GM19468 (cell line): ENCODE data around the gene ADCY2.

ENCODE experiments used
- ATAC-seq: cut with Tn5 transposase; IDR thresholded peaks from one replicate; pipeline ENCODE4 v1.9.1; 2021; ENCODE audit warnings: mild to moderate bottlenecking, moderate library complexity, moderate number of reproducible peaks; ENCODE audit not compliant: unreplicated experiment; ENCODE audit errors: extremely low read depth

Gene ADCY2

DNA sequence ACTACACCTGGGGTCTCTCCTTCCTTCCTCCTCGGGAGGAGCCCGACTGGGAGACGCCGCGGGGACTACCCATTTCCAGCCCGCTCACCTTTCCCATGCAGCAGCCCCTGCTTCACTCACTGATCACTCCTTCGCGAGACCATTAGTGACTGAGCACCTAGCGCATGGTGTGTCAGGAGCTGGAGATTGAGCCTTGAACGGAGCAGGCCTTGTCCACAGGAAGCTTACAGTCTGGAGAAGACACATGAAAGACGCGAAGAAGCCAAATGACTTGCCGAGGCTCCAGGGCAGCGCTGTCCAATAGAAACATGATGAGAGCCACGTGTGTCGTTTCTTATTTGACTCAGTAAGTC is 455.3 kb downstream of the ADCY2 start:
- no peak for ATAC-seq

DNA sequence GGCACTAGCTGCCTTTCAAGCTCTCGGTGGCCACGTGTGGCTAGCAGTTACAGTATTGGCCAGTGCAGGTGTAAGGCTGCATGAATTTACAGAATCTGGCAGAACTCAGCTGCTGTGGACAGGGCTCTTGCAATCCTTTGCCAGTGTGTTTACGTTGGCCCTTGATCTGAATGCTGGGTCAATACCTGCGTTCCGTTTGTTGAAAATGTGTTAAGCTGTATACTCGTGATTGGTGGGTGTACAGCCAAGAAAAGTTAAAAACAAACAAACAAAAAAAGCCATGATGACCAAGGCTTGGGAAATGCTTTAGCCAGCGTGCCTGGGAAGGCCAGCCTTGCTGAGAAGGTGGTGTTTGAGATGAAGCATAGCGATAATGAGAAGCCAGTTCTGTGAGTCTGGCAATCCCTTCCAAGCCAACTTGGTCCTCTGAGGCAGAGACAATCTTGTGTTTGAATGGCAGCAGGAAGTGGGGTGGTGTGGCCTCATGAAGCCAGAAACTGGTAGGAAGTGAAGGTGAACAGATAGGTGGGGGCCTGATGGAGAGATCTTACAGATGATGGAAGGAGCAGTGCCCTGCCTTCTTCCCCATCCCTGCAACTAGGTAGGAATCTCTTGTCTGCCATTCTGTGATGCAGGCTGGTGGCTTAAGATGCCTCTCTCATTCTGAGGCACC is 455.8 kb downstream of the ADCY2 start:
- ATAC-seq = no peak

DNA sequence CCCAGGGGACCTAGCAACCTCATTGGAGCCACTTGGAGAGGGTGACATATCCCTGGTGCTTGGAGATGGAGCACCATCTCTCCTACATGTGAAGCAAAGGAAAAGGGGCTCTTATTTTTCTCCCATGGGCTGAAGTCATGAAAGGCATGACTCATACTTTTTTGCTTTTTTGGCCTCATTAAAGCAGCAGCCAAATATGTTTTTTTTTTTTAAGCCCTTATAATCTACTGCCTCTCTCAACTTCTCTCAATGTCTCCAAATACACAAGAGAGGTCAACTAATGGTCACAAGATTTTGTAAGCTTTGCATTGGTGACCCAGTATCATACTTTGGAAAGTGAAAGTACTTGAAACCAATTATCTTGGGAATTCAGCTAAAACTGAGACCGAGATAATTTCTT is 456.6 kb downstream of the ADCY2 start:
- ATAC-seq = no peak

DNA sequence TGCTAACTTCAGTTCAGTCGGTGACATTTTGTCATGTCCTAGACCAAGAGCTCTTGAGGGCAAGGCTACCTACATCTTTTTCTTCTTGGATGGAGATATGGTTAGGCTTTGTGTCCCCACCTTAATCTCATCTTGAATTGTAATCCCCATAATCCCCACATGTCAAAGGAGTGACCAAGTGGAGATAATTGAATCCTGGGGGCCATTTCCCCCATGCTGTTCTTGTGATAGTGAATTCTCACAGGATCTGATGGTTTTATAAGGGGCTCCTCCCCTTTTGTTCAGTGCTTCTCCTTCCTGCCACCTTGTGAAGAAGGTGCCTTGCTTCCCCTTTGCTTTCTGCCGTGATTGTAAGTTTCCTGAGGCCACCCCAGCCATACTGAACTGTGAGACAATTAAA is 457.1 kb downstream of the ADCY2 start:
- ATAC-seq = no peak

DNA sequence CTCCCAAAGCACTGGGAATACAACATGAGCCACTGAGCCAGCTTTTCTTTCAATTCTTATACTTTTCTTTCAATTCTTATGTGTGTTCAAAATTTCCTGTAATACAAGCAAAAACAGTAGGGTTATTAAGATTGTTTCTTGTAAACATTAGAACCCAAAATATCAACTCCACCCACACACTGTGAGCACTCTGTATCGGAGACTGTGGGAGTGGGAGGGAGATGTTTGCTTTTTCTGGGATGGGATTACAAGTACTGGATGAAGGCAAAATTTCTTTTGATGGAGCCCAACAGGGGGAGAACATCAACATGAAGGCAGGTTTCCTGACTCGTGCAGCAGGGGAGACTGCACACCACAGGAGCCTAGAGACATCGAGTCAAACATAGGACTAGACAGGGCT is 459.7 kb downstream of the ADCY2 start:
- ATAC-seq = no peak

DNA sequence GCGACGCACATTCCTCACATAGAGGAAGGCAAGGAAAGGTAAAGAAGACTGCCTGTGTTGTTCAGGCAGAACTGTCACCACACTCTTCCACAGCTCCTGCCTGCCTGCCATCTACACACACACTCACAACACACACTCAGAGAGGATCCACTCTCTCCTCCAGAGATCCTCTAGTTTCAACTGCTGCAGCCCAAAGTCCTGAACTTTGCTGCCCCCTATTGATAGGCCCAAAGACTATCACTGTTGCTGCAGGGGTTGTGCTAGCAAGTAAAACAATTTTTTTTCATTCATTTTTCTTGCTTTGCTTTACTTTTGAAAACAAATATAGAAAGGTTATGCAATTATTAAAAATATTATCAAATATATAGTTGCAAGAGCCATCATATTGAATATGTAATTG is 460.9 kb downstream of the ADCY2 start:
- ATAC-seq = no peak

DNA sequence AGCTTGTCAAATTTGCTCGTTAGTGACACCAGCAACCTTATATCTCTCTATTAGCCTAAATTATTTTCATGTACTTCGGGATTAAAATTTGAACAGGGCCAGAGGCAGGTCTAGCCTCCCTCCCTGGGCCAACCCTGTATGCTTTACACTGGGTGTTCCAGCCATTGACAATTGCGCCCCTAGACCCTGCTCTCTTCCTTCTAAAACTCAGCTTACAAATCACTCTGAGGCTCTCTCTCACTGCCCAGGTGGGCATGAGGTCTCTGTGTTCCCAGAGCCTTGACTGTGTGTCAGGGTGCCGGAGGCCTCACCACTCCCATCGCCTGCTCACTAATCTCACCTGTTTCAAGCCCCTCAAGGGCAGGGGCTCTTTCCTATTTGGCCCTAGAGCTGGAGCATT is 461.4 kb downstream of the ADCY2 start:
- ATAC-seq = no peak

DNA sequence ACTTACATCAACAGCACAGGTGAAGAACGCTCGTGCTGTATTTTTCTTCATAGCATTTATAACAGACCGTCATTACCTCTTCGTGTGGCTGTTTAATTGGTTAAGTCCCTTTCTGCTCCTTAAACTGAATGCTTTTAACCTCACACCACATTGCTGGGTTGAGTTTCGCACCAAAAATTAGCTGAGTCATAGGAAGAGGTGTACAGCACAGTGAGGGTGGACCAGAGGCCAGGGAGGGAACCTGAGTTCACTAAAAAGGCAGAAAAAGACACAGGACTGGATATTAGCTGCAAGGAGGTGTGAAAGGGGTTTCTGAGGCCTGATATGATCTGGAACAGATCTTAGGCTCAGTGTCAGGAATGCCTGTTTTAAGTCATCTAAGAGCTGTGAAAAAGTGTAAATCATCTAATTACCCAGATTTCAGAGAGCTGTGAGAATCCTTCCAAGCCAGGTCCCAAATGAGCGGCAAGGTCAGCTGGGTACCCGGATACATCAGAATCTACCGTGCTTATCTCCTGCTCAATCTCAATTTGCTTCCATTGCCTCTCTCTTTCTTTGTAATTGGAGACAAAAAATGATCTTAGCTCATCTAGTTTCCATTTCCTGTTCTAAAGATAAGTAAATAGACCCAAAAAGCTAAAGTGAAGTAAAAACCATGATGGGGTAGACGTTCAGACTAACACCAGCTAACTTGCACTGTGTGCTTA is 462.1 kb downstream of the ADCY2 start:
- no peak for ATAC-seq

DNA sequence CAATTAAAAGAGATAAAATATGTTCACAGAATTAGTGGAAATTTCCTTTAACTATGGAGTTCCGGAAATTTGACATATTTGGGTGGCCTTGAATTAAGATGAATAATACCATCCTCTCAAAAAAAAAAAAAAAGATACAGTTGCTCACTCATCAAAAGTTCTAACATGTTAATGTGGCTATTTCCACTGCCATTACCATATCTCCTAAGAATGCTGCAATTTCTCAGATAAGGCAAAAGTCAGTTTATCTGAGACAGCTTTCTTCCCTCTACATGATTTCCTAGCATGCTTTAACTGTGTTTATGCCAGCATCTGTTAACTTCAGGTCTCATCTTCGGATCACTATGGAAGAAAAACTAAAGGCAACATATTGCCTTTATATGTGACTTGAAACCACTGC is 470.3 kb downstream of the ADCY2 start:
- ATAC-seq = no peak

DNA sequence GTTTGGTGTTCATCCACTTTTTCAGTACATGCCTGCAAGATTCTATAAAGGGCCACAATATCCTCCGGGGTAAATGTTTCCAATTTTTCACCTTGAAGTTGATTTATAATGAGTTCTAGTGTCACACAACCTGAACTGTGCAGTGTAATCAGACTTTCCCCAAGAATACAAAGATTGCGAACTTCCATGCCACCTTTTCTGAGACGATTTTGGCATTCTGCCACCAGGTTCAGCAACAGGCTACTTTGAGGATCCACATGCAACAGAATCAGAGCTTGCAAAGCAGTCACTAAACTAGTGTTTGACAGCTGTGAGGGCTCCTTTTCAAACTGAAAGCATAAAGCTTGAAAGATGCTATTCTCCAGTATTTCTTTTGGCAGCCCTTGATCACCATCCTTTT is 471.3 kb downstream of the ADCY2 start:
- no peak for ATAC-seq

DNA sequence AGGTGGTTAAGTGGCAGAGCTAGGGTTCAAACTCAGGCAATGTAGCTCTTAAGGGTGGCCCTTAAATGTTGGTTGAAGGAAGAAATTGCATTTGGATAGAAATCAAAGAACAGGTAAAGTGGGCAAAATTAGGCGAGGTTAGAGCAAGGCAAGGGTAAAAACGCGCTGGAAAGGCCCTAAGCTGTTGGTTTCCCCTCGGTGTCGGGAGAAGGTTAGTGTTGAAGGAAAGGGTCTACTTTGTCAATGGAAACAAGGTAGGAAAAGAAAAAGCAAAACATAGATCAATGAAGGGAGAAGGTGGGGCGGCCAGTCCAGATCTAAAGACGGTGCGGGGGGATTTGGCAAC is 472.5 kb downstream of the ADCY2 start:
- no peak for ATAC-seq

DNA sequence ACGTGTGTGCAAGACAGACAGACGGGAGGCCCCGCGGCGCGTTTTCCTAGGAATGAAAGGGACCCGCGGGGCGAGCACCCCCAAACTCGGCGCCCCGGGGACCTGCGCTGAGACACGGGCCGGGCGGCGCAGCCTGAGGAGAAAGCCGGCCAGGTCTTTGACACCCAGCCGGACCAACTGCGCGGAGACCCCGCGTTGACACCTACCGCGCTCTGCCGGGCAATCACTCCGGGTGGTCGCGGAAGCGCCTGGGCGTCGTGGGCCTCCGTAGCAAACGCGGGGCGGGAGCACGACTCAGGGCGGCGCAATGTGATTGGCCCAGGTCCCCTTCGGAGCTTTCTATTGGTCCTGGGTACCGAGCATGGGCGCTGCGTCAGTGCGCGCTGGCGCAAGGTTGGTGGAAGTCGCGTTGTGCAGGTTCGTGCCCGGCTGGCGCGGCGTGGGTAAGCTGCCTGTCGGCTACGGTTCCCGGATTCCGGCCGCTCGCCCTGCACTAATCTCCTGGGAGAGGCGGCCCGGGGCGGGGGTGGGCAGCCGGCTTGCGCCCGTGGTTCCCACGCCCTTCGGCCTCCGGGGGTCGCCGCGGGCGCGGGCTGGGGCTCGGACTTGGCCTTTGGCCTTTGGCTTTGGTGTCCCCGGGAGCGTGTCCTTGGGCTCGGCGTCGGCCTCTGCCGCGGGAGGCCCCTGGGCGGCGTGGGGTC is 473.0 kb downstream of the ADCY2 start, which contains the start of the genes FASTKD3 and MTRR:
FASTKD3 (minus strand) TSS at position 259 of the 701 bp plus-strand sequence. CDS start 948 bp downstream, outside the sequence.
MTRR (plus strand) TSS at position 376 of the 701 bp plus-strand sequence. CDS start 1,647 bp downstream, outside the sequence.
- peak; percentile 96 for ATAC-seq

DNA sequence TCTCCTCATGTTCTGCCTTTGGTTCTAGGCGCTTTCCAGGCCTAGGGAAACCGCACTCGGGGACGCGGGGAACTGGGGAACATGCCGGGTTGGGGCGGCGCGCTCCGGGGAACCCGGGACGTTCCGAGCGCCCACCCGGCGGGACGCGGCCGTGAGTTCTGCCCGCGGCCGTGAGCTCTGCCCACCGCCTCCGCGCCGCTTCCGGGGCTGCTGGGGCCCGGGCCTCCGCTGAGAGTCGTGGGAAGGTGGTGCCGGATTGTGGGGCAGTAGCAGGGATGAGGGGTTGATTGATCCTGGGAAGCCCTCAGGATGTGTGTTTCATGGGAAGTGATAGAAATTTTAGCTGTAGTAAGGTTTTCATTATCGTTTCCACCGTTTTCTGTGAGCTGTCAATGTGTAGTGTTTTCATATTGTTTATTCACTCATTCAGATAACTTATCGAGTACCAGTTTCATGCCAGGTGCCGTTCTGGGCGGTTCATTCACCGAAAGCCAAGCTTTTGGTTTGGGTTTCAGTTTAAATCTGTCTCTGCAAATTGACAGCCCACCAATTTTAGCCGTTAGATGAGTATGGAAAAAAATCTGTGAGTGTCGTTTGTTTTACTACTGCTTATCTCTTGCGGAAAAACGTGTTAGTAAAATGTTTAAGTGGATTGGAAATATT is 473.7 kb downstream of the ADCY2 start:
- ATAC-seq = peak; percentile 7

DNA sequence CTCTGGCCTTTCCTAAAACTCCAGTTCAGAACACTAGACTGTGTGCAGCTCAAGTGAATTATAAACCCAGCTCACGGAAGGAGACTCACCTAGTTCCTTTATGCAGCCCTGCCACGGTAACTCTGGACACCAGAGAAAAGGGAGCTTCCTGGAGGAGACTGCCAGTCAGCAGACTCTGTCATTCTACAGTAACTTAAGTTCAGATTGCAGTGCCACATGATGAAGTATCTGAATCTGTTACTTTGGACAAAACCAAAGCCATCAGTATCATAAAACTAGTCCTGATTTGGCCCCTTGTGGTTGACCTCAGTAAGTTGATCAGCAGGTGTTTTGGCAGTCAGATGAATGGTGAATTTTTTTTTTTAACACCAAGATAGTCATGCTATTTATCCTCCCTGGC is 475.7 kb downstream of the ADCY2 start:
- peak; percentile 40 for ATAC-seq

DNA sequence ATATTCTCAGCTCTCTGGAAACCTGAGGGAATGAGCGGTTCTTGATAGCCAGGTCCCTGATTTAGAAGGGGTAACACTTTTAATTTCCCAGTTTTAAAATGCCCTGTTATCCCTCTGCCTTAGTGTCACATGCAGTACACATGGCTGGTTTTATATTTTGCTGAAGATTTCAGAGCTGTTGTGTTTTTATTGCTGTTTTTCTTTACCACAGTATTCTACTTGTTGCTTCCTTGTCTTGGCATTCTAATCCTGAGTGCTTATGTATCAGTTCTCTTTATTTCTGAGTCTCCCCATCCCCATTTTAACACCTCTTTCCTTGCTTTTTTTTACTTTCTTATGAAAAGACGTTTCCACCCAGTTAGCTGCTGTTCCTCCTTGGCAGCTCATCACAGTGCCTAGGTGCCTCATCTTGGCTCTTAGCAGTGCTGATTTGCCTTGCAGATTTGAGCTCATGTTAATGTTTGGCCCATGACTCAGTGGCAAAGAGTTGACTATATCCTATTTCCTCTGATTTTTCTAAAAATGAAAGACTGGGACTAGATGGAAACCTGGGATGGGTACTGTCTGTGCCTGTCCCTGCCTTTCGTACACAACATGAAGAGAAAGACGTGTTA is 476.7 kb downstream of the ADCY2 start:
- ATAC-seq = no peak

DNA sequence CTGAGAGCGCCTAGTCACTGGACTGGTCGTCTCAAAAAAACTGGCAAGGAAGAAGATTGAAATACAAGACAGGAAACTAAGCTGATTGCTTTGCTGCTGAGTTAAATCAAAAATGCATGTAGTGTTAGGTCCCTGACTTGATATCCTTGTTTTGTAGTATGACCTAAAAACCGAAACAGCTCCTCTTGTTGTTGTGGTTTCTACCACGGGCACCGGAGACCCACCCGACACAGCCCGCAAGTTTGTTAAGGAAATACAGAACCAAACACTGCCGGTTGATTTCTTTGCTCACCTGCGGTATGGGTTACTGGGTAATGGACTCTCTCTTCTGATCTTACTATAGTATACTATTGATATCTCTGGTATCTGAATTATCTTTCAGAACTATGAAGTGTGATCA is 477.3 kb downstream of the ADCY2 start:
- ATAC-seq = no peak

DNA sequence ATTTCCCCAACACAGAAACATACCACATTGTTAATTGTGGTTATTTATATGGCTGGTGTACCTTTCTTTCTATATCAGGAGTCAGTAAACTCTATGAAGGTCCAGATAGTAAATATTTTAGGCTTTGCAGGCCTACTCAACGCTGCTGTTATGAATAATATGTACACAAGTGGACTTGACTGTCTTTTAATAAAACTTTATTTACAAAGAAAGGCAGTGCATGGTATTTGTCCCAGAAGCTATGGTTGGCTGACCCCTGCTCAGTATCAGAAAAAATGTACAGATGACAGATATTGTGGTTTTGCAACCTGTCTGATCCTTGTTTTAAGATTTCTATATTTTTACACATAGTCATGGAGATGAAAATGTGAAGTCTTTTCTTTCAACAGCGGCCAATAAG is 478.7 kb downstream of the ADCY2 start:
- ATAC-seq = no peak

DNA sequence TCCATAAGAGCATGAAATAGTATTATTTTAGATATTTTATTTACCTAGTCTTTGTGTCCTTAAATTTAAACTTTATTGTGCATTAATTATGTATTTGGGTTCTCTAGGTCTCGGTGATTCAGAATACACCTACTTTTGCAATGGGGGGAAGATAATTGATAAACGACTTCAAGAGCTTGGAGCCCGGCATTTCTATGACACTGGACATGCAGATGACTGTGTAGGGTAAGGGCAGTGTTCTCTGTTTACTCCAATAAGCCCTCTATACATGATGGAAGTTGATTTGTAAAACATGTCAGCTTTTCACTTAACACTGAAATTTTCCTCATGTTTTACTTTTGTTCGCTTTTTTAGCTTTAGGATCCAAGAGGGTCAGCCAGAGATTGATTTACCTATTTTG is 479.2 kb downstream of the ADCY2 start:
- ATAC-seq = no peak

DNA sequence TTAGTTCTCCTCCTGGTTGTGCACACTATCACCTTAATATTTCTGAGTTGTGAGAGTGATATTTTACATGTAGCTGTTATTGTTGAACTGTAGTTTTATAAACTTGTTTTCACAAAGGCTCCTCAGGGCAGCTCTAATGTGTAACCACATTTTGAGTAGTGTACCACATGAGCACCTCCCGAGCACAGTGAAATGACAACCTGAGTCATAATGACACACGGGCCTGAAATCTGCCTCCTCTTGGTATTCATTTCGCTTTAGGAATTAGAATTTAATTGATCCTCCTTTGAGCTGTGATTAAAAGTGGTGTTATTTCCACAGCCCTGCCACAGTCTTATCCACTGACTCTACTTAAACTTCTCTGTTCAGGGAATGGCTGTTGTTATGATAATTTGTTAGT is 480.9 kb downstream of the ADCY2 start:
- ATAC-seq = no peak

DNA sequence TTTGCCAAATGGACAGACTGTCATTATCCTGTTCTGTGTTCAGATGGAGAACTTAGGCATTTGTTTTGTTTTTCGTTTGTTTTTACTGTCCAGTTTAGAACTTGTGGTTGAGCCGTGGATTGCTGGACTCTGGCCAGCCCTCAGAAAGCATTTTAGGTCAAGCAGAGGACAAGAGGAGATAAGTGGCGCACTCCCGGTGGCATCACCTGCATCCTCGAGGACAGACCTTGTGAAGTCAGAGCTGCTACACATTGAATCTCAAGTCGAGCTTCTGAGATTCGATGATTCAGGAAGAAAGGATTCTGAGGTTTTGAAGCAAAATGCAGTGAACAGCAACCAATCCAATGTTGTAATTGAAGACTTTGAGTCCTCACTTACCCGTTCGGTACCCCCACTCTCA is 481.9 kb downstream of the ADCY2 start:
- ATAC-seq = no peak
